ENCODE results near the gene FAM240B.

FAM240B gene

DNA sequence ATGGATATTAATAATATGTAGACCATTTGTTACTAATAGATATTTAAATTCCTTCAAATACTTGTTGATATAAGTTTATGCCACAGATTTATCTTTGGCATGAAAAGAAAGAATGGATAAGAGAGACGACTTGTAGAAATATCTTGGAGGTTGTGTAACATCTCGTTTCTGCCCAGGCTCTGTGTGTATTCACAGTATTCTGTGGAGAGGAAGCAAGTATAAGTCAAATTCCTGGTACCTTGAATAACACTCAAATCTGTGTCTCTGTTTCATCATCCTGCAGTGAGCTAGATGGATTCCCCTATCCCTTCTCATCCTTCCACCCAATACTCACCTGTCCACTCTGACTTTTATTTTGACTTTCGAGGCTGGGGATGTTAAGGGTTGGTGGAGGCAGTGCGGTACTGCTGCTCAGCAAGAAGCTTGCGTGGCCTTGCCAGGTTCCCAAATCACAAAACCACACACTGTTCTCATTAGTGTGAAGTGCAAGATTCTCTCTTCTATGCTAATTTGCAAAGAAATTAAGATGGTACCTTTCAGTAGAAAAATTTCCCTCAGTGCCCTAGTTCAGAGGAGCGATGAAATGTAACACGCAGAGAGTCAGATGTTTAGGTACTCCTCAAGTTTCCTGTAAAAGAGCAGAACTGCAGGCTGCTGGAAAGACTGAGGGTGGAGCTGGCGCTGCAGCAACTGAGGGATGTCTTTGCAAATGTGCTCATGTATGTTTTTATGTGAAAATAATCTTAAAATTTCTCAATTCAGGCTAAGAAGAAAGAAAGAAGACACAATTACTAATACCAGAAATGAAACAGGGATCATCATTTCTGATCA is 57.0 kb downstream of the FAM240B start:
- DNase-seq, result no peak

GRCh38 chr9:38659538-38659937 is 60.4 kb downstream of the FAM240B start:
- no peak for DNase-seq

GRCh38 chr9:38656896-38657295 is 63.0 kb downstream of the FAM240B start:
- no peak for DNase-seq

DNA sequence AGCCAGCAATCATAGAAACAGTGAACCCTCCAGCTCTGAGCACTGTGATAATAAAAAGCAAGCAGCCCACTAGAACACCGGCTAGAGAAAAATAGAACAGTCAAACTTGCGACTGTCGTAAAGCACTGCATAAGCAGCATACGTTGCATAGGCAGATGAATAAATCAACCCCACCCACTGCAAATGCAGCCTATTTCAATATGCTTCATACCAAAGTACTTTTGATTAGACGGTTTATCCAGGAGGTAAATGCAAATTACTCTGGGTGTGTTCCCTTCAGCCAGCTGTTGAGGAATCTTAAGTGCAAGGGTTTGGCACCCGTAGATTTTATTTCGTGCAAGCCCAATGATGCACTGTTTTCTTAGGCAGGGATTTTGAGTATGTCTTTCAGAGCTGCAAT is 67.4 kb downstream of the FAM240B start:
- no peak for DNase-seq

- no peak for DNase-seq
These were observed 67.9 kb downstream of the FAM240B start for GRCh38 chr9:38652044-38652443.

DNA sequence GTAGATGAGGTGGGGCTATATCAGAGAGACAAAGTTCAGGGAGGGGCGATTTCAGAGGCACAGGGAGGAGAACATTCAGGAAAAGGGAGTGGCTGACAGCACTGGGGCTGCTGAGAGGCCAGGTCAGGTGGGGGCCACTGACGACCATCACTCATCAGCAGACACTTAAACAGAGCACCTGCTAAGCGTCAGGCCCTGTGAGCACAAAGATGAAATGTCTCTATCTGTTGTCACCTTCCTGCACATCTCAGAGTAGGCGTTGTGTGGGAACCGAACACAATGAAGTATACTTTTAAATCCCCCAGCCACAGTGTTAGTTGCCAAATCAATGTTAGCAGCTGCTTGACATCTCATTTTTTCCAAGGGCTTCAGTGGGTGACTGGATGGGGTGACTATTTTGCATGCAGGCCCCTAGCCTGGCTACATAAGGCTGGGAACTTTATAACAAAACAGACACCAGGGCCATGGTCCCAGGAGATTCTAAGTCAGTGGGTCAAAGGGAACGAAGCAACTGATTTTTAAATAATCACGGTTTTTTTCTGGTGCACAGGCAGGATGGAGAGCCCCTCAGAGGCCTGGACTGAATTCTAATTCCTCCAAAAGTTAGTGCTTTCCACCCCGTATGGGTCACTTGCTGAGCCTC is 68.4 kb downstream of the FAM240B start:
- DNase-seq, result no peak

DNA sequence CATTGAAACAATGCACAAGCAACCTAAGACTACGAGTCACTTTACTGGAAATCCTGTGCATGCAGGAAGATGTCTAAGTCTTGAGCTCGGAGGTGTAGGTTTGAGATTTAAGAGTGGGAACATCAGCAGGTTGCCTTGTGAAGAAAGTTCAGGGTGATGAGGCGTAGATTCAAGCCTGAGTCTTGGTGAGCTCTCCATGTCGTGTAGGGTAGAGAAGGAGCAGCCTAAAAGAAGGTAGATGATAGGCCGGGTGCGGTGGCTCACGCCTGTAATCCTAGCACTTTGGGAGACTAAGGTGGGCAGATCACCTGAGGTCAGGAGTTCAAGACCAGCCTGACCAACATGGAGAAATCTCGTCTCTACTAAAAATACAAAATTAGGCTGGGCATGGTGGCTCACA is 69.4 kb downstream of the FAM240B start:
- DNase-seq, result no peak

- DNase-seq, result no peak
These were observed 70.1 kb downstream of the FAM240B start for GRCh38 chr9:38649731-38650363.

- no peak for DNase-seq
These were observed 75.3 kb downstream of the FAM240B start for GRCh38 chr9:38644601-38645000.

Measured in EL (cell line).